Activated CD8-positive, alpha-beta T cell treated with anti-CD3 and anti-CD28 coated beads for 36 hours (primary cell): Measurements from ENCODE around the gene SCARF1. TPM values are rescaled to one million over a fixed set of nuclear protein-coding genes. Genes with fewer than 3 reads are reported as not detected.
A peak's percentile ranks its signal among the peaks of the same experiment; 100 is the strongest.

Experiments used
- ATAC-seq: fragments of 200-7000 bp; cut with Tn5 transposase; one replicate; pipeline ENCODE4 v1.10.0; 2021; ENCODE audit warnings: mild to moderate bottlenecking, moderate library complexity
- CTCF ChIA-PET: fragments of 350-600 bp; sonication (Branson Sonifier 250); formaldehyde crosslinking; loops from one replicate; lab custom pipeline; 2021; ENCODE audit warnings: antibody characterized with exemption; lab: Charles Lee
- POLR2A ChIA-PET: fragments of 350-600 bp; sonication (Branson Sonifier 250); formaldehyde crosslinking; loops from one replicate; lab custom pipeline; 2021; ENCODE audit warnings: antibody characterized with exemption; lab: Charles Lee
- DNase-seq: peaks from one replicate; pipeline ENCODE4 v3.0.0-alpha.2; 2020
- H3K27ac Mint-ChIP-seq: one replicate; pipeline ENCODE4 v1.8.0; 2021; ENCODE audit warnings: mild to moderate bottlenecking, mixed read lengths
- H3K27me3 Mint-ChIP-seq: one replicate; pipeline ENCODE4 v1.8.0; 2021; ENCODE audit warnings: mixed read lengths
- H3K36me3 Mint-ChIP-seq: one replicate; pipeline ENCODE4 v1.8.0; 2021; ENCODE audit warnings: low read depth, mixed read lengths
- H3K4me1 Mint-ChIP-seq: one replicate; pipeline ENCODE4 v1.8.0; 2021; ENCODE audit warnings: low read depth, mixed read lengths
- H3K4me3 Mint-ChIP-seq: one replicate; pipeline ENCODE4 v1.8.0; 2021; ENCODE audit warnings: mild to moderate bottlenecking, moderate library complexity, mixed read lengths
- H3K9me3 Mint-ChIP-seq: one replicate; pipeline ENCODE4 v1.8.0; 2021; ENCODE audit warnings: mixed read lengths
- intact Hi-C: fragments of 100-400 bp; cut with micrococcal nuclease; formaldehyde crosslinking; loops from one replicate; pipeline ENCODE4 v1.10.0; 2022
- total RNA-seq, 2 experiments: library from RNA; stranded (reverse); gene quantifications; one replicate each; pipeline ENCODE4 v1.2.3, GENCODE V29; 2021
- TF ChIP-seq, protein P1 (sequence below): fragments of 200-600 bp; IDR thresholded peaks from one replicate; pipeline ENCODE4 v1.8.0; 2022; ENCODE audit warnings: antibody characterized with exemption, mild to moderate bottlenecking

Gene SCARF1
- total RNA-seq, 2 experiments from 2014 or later: 3.2 to 4.1 TPM

DNA sequence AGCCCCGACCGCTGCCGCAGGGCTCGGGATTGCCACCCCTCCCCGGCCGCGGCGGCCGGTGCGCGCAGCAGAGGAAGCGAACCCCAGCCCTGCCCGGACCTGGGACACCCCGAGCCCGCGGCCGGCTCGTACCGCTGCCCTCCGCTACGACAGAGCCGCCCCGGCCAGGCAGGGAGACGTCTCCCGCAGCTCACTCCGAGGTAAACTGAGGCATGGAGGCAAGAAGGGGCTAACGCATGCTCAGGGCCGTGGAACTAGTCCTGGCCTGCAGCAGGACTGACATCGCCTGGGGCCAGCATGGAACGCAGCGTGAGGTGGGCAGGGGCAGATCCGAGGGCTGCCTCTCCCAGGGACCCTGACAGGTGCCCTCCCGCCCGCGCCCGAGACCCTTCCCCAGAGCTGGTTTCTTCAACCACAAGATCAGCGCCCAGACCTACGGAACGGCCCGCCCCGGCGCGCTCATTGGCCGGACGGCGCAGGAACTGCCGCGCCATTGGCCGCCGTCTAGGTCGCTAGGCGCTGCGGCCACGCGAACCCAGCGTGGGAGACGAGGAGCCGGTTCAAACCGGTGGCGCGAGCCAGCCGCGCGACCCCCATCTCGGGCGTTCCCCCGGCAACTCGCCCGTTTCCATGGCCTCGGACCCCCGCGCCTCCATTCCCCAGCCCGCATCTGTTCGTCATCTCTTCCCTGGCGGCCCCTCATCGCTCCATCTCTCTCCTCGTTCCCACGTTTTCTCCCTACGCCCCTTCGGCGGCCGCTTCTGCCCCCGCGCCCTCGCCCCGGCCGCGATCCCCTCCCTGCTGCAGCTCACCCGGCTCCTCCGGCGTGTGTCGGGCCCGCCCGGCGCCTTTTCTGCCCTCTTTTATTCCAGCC lies 17.3 kb downstream of the SCARF1 start, which contains the start of gene SLC43A2:
Gene SLC43A2, minus strand, starts transcription at position 853 of the 874 bp plus-strand sequence. CDS start 960 bp downstream, outside the sequence.
- peak within 1 kb of the TSS; percentile 90 for H3K27ac Mint-ChIP-seq
- intact Hi-C loops: no loop called here
- DNase-seq: peak; percentile 80
- ATAC-seq: peak; percentile 66
- TF ChIP-seq, protein P1, sequence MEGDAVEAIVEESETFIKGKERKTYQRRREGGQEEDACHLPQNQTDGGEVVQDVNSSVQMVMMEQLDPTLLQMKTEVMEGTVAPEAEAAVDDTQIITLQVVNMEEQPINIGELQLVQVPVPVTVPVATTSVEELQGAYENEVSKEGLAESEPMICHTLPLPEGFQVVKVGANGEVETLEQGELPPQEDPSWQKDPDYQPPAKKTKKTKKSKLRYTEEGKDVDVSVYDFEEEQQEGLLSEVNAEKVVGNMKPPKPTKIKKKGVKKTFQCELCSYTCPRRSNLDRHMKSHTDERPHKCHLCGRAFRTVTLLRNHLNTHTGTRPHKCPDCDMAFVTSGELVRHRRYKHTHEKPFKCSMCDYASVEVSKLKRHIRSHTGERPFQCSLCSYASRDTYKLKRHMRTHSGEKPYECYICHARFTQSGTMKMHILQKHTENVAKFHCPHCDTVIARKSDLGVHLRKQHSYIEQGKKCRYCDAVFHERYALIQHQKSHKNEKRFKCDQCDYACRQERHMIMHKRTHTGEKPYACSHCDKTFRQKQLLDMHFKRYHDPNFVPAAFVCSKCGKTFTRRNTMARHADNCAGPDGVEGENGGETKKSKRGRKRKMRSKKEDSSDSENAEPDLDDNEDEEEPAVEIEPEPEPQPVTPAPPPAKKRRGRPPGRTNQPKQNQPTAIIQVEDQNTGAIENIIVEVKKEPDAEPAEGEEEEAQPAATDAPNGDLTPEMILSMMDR: no peak
- no peaks in the 10 kb centered on the region for H3K36me3 Mint-ChIP-seq
- ChIA-PET POLR2A (interaction anchor here (0.9 to 2.9 kb wide), 4 partner anchors 21 to 237 kb away, joined by 3 to 11 read pairs (median 6); no protein-coding TSS in a partner anchor), CTCF (interaction anchor here (0.8 to 15.2 kb wide), 7 partner anchors 12 to 263 kb away, joined by 3 to 243 read pairs (median 7); partner anchors contain the start of gene RILP)
- H3K9me3 Mint-ChIP-seq: no peaks in the 10 kb centered on the region
- peaks cover 11% of the 10 kb centered on the region for H3K4me1 Mint-ChIP-seq
- peaks cover 8% of the 10 kb centered on the region for H3K27me3 Mint-ChIP-seq
- peak within 1 kb of the TSS; percentile 88 for H3K4me3 Mint-ChIP-seq

DNA sequence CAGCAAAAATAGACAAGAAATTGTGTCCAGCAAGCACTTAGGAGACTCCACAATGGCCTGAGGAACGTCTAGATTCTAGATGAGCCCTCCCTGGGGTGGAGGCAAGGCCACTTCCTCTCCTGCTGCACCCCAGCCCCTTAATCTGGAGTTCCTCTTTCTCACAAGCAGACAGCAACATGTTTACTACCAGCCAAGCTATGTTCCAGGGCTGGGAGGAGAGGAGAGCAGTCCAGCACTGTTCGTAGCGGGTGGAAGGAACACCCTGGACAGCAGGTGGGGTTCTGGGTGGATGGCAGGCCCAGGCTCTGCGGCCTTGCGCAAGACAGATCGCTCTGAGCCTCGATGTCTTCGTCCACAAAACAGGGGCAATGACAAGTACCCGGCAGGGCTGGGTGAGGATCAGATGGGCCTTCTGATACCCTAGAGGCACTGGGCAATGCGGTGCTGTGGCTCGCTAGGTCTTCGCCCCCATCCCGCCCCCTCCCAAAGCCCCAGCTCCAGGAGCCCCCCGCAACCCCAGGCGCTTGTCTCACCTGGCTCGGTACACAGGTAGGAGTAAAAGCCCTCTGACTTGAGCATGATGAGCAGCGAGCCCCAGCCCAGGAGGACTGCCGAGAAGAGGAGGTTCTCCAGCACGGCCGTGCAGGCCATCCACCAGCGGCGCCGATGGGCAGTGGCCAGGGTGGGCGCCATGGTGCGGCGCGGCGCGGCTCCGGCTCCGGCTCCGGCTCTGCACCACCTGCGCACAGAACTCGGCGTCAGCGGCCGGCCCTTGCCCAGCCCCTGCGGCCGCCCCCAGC lies 18.1 kb downstream of the SCARF1 start:
- ChIA-PET CTCF (interaction anchor here (0.8 to 15.2 kb wide), 2 partner anchors 17 to 52 kb away, joined by 3 to 243 read pairs; no protein-coding TSS in a partner anchor), POLR2A (interaction anchor here (1.1 to 2.9 kb wide), 4 partner anchors 13 to 23 kb away, joined by 4 to 9 read pairs (median 6); no protein-coding TSS in a partner anchor)
- ATAC-seq (no peak), DNase-seq (no peak)
- TF ChIP-seq, protein P1: no peak
- Mint-ChIP-seq H3K27me3 (peaks cover 8% of the 10 kb centered on the region), H3K9me3 (no peaks in the 10 kb centered on the region), H3K4me1 (peaks cover 11% of the 10 kb centered on the region), H3K4me3 (peak overlapping the region; percentile 66), H3K36me3 (no peaks in the 10 kb centered on the region), H3K27ac (no peak overlapping the region)
- intact Hi-C loops: no loop called here

DNA sequence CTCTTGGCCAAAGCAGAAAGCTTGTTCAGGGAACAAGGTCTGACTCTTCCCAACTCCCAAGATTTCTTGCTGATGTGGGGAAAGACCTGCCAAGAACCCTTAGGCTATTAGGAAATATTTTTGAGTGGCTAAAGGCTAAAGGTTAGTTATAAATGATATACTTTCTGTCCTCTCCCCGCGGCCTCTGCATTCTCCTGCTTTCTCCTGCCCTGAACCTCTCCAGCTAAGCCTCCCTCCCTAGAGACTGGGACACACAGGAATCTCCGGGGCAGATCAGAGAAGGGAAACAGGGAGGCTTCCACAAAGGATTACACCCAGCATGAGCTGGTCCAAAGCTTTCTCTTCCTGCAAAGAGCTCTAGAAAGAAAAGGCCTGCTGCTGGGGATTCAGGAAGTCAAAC lies 19.2 kb downstream of the SCARF1 start:
- POLR2A ChIA-PET: interaction anchor here (1.1 to 2.5 kb wide), 3 partner anchors 11 to 52 kb away, joined by 5 to 7 read pairs (median 6); no protein-coding TSS in a partner anchor
- TF ChIP-seq, protein P1: no peak

DNA sequence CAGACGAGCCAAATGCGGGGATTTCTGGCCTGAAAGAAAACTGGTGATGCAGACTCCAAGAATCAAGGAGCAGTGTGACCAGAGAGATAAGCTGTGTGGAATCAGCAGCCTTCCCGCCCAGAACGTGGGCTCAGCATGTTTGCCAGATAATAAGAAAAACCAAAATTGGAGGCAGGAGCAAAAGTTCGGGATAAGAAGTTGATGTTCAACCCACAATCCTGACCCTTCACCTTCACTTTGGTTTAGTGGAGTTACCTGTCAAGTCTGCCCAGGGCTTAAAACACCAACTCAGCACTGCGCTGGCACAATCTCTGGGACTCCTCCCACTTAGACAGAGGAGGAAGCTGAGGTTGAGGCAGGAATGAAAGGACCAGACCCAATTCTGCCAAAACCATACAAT lies 20.0 kb downstream of the SCARF1 start:
- H3K36me3 Mint-ChIP-seq: no peaks in the 10 kb centered on the region
- ChIA-PET POLR2A (interaction anchor here (1.6 to 2.5 kb wide), 2 partner anchors 11 to 51 kb away, joined by 5 to 7 read pairs; no protein-coding TSS in a partner anchor), CTCF (interaction anchor here (0.7 to 15.2 kb wide), 2 partner anchors 39 to 50 kb away, joined by 3 to 243 read pairs; no protein-coding TSS in a partner anchor)
- peaks cover 8% of the 10 kb centered on the region for H3K27me3 Mint-ChIP-seq
- H3K4me1 Mint-ChIP-seq: peaks cover 11% of the 10 kb centered on the region
- H3K27ac Mint-ChIP-seq: no peak overlapping the region
- ATAC-seq: no peak
- H3K4me3 Mint-ChIP-seq: no peak overlapping the region
- no peaks in the 10 kb centered on the region for H3K9me3 Mint-ChIP-seq
- intact Hi-C loops: no loop called here
- TF ChIP-seq, protein P1: no peak
- DNase-seq: no peak

More for the DNA sequence above, 19.2 kb downstream of the SCARF1 start:
- H3K9me3 Mint-ChIP-seq: no peaks in the 10 kb centered on the region
- CTCF ChIA-PET: interaction anchor here (15.2 kb wide), 1 partner anchor 51 kb away, joined by 243 read pairs; no protein-coding TSS in a partner anchor
- peaks cover 11% of the 10 kb centered on the region for H3K4me1 Mint-ChIP-seq
- ATAC-seq (no peak), DNase-seq (no peak)
- H3K27me3 Mint-ChIP-seq: peaks cover 8% of the 10 kb centered on the region
- no peaks in the 10 kb centered on the region for H3K36me3 Mint-ChIP-seq
- H3K27ac Mint-ChIP-seq: no peak overlapping the region
- intact Hi-C loops: no loop called here
- no peak overlapping the region for H3K4me3 Mint-ChIP-seq
